Left lung (tissue), 10 donors: Measurements from ENCODE around the gene NIM1K. TPM values are rescaled to one million over a fixed set of nuclear protein-coding genes. Genes with fewer than 3 reads are reported as not detected.

Experiments used
- ATAC-seq: fragments of 200-7000 bp; cut with Tn5 transposase; one replicate; pipeline ENCODE4 v1.9.1; 2020; ENCODE audit warnings: moderate library complexity
- DNase-seq, 4 donors: peaks; one replicate each; pipeline ENCODE4 v3.0.0-alpha.2; 2013 to 2020
- H3K27ac ChIP-seq, 2 donors: fragments of 200-600 bp; sonication (generic) in 1 of 2; one replicate each; pipeline versions ENCODE4 v1.5.0 to v1.8.0; 2020 to 2021
- H3K27me3 ChIP-seq, 2 donors: fragments of 200-600 bp; sonication (generic) in 1 of 2; one replicate each; pipeline versions ENCODE4 v1.5.0 to v1.8.0; 2020 to 2021
- H3K36me3 ChIP-seq, 2 donors: fragments of 200-600 bp; sonication (generic) in 1 of 2; one replicate each; pipeline versions ENCODE4 v1.5.0 to v1.8.0; 2020 to 2021
- H3K4me1 ChIP-seq, 2 donors: fragments of 200-600 bp; one replicate each; pipeline ENCODE4 v1.8.0; 2021
- H3K4me3 ChIP-seq, 2 donors: fragments of 200-600 bp; sonication (generic) in 1 of 2; one replicate each; pipeline versions ENCODE4 v1.5.0 to v1.8.0; 2020 to 2021; ENCODE audit warnings: mild to moderate bottlenecking in 1 of 2
- H3K9me3 ChIP-seq, 2 donors: fragments of 200-600 bp; sonication (generic) in 1 of 2; one replicate each; pipeline versions ENCODE4 v1.5.0 to v1.8.0; 2020 to 2021
- CTCF ChIP-seq, 2 donors: fragments of 200-600 bp; sonication (generic) in 1 of 2; IDR thresholded peaks; one replicate each; pipeline versions ENCODE4 v1.5.0 to v1.8.0; 2021; ENCODE audit warnings: antibody characterized with exemption in 2 of 2
- intact Hi-C, 2 donors: fragments of 100-400 bp; cut with DNase I; formaldehyde crosslinking; loops; one replicate each; pipeline versions ENCODE4 v1.11.2 to v1.14.2; 2022
- polyA plus RNA-seq, 6 donors: library from polyadenylated mRNA; unstranded; fragments of 120-200 nt; gene quantifications; one replicate each; pipeline ENCODE4 v1.2.1, GENCODE V29; 2013; ENCODE audit not compliant: insufficient read length in 6 of 6
- total RNA-seq, 2 donors: library from RNA; stranded (reverse); fragmentation: NEBNext Ultra II Directional; extraction: Animal tissue kit (Norgen Biotek cat#: 25700); gene quantifications; one replicate each; pipeline ENCODE4 v1.2.1, GENCODE V29; 2021
- donor health status: DM: no; HTN: yes; CAD: no.
- donor health status: DM: no; HTN: no; CAD: no.

The NIM1K gene
- total and polyA plus RNA-seq, 8 donors: 0.44 to 3.0 (median 0.79) TPM

GRCh38 chr5:43270645-43271044 lies 78.6 kb downstream of the NIM1K start:
- H3K9me3 ChIP-seq: no peaks in the 10 kb centered on the region
- DNase-seq: no peak
- no peaks in the 10 kb centered on the region for H3K27me3 ChIP-seq
- H3K4me1 ChIP-seq: peaks cover 0 to 6% of the 10 kb centered on the region in 2 donors
- intact Hi-C loops: no loop called here
- no peak overlapping the region for H3K4me3 ChIP-seq
- ATAC-seq: no peak
- H3K27ac ChIP-seq: no peak overlapping the region
- no peaks in the 10 kb centered on the region for H3K36me3 ChIP-seq
- TF ChIP-seq CTCF (IDR thresholded peaks at IDR 0.05): no peak

GRCh38 chr5:43273552-43273951 lies 81.5 kb downstream of the NIM1K start:
- ATAC-seq (peak; percentile 59), DNase-seq (no peak)
- TF ChIP-seq CTCF (IDR thresholded peaks at IDR 0.05): no peak

GRCh38 chr5:43274435-43275114 lies 82.5 kb downstream of the NIM1K start:
- Histone ChIP-seq H3K4me3 (no peak overlapping the region), H3K27ac (no peak overlapping the region), H3K36me3 (no peaks in the 10 kb centered on the region), H3K9me3 (no peaks in the 10 kb centered on the region), H3K27me3 (no peaks in the 10 kb centered on the region), H3K4me1 (peaks cover 0 to 6% of the 10 kb centered on the region in 2 donors)
- ATAC-seq: peak; percentile 82
- intact Hi-C loops: no loop called here
- peak in 2 of 4 donors; percentile 34 to 45 for DNase-seq
- TF ChIP-seq CTCF (IDR thresholded peaks at IDR 0.05): no peak

More at GRCh38 chr5:43273552-43273951, 81.5 kb downstream of the NIM1K start:
- H3K9me3 ChIP-seq: no peaks in the 10 kb centered on the region
- intact Hi-C loops: no loop called here
- no peaks in the 10 kb centered on the region for H3K36me3 ChIP-seq
- H3K4me3 ChIP-seq: no peak overlapping the region
- no peak overlapping the region for H3K27ac ChIP-seq
- no peaks in the 10 kb centered on the region for H3K27me3 ChIP-seq
- H3K4me1 ChIP-seq: peaks cover 0 to 6% of the 10 kb centered on the region in 2 donors

GRCh38 chr5:43275391-43275790 lies 83.4 kb downstream of the NIM1K start:
- ATAC-seq (no peak), DNase-seq (no peak)
- no peak overlapping the region for H3K27ac ChIP-seq
- no peak for TF ChIP-seq CTCF (IDR thresholded peaks at IDR 0.05)
- H3K27me3 ChIP-seq: no peaks in the 10 kb centered on the region
- H3K9me3 ChIP-seq: no peaks in the 10 kb centered on the region
- intact Hi-C loops: no loop called here
- H3K4me1 ChIP-seq: peaks cover 0 to 6% of the 10 kb centered on the region in 2 donors
- no peaks in the 10 kb centered on the region for H3K36me3 ChIP-seq
- H3K4me3 ChIP-seq: no peak overlapping the region

- DNase-seq (no peak), ATAC-seq (no peak)
- no peaks in the 10 kb centered on the region for H3K9me3 ChIP-seq
- no peak overlapping the region for H3K27ac ChIP-seq
- intact Hi-C loops: no loop called here
- no peak for TF ChIP-seq CTCF (IDR thresholded peaks at IDR 0.05)
- H3K4me1 ChIP-seq: no peaks in the 10 kb centered on the region
- H3K27me3 ChIP-seq: no peaks in the 10 kb centered on the region
- H3K36me3 ChIP-seq: no peaks in the 10 kb centered on the region
- H3K4me3 ChIP-seq: no peak overlapping the region
These were observed 87.7 kb downstream of the NIM1K start for GRCh38 chr5:43279548-43280274.
